DMS 273 treated with DMSO at 0.1 percent for 48 hours (cell line): ENCODE results near the gene DHX34.
"Not testable (repeated sequence)": the region's sequence is repeated elsewhere in the genome, so short reads cannot be mapped to it uniquely, and the experiment has no call there.

Source experiments
- DNase-seq: peaks from one replicate; lab custom pipeline; 2025; lab: John Stamatoyannopoulos, UW

Gene DHX34

DNA sequence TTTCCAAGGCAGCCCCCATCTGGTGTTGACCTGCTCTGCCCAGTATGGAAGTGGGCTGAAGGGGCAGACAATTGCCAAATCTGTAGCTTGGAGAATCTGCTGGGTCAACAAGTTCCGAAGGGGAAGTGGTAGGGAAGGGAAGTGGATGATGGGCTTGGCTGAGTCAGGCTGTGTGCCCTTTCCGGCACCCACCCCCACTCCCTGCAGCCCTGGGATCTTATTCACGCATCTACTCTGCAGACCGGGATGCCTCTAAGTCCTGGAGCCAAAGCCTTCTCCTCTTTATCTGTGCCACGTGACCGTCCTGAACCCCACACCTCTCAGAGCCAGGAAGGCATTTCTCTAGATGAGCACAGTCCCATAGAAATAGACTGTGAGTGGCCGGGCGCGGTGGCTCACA, 24.6 kb upstream of the DHX34 start:
- no peak for DNase-seq

DNA sequence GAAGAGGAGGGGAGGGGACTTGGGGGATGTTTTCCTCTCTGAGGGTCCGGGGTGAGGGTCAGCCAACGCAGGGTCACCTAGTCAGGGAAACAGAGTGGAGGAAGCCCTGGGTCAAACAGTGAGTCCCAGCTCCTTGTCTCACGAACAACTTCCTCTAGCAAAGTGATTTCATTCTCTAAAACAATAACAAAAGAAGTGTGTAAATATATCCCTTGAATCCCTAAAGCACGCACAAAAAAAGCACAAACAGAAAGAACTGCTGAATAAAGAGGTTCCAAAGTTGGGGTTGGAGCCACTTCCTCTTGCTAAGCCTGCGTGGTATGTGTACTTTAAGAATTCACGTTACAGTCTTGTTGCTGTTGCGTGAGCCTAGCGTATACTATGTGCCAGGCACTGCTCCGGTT, 18.6 kb upstream of the DHX34 start:
- no peak for DNase-seq

GRCh38 chr19:47331490-47331889, 17.6 kb upstream of the DHX34 start:
- no peak for DNase-seq

DNA sequence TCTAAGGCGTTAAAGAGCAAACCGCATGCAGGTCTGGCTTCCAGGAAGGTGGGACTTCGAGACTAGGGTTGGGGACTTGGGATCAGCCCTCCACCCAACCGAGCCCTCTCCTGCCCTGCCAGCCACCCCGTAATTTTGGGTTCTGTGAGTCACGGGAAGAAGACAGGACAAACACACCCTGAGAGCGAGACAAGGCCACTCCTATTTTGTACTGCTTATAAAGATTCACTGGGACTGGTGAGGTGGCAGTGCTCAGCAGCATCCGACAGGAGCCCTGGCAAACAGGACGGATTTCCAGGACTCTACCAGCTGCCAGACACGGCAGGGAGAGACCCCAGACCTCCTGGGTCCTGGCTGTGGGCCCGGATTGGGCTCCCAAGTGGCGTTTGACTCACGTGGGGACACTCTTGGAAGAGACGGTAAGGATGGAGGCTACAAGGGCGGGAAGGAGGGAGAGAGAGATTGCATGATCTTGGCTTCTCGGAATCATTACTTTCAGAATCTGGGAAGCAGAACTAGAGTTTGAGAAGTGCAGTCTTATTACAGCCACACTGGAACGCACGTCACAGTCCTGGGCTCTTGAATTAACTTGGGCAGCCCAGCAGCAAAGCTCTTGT, 17.1 kb upstream of the DHX34 start, which contains the start of gene C5AR2:
Gene C5AR2, plus strand, starts transcription at position 245 of the 617 bp plus-strand sequence. CDS start 8,625 bp downstream, outside the sequence.
- no peak for DNase-seq

DNA sequence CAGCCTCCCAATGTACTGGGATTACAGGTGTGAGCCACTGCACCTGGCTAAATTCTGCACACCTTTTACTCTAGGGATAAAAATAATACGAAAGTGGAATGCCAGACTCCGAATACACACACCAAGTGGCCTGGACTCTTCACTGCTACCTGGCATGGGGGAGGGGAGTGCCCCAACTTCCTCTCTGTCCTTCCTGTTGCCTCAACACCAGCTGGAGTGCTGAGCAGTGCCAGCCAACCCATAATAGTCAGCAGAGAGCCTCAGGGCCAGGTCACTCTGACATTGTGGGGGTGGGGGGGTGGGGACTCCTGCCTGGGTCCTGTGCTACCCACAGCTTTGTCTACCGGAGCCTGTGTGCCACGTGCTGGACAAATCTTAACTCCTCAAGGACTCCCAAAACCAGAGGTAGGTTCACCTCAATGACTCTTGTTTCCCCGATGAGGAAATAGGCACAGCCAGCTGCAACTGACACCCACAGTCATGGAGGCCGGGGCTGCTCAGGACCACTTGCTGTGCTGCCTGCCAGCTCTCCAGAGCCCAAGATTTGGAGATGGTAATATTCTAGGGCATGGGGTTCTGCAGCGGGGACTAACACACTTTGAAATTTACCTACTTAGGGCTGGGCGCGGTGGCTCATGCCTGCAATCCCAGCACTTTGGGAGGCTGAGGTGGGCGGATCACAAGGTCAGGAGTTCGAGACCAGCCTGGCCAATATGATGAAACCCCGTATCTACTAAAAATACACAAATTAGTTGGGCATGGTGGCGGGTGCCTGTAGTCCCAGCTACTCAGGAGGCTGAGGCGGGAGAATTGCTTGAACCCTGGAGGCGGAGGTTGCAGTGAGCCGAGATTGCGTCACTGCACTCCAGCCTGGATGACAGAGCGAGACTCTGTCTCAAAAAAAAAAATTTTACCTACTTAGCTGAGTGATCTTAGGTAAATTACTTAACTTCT, 12.1 kb upstream of the DHX34 start:
- not testable (repeated sequence) for DNase-seq

- DNase-seq = no peak
Observed at GRCh38 chr19:47339196-47339880, 9.8 kb upstream of the DHX34 start.

- no peak for DNase-seq
Observed at GRCh38 chr19:47340477-47341208, 8.5 kb upstream of the DHX34 start.

- DNase-seq = no peak
Observed at GRCh38 chr19:47341734-47342133, 7.4 kb upstream of the DHX34 start.

DNA sequence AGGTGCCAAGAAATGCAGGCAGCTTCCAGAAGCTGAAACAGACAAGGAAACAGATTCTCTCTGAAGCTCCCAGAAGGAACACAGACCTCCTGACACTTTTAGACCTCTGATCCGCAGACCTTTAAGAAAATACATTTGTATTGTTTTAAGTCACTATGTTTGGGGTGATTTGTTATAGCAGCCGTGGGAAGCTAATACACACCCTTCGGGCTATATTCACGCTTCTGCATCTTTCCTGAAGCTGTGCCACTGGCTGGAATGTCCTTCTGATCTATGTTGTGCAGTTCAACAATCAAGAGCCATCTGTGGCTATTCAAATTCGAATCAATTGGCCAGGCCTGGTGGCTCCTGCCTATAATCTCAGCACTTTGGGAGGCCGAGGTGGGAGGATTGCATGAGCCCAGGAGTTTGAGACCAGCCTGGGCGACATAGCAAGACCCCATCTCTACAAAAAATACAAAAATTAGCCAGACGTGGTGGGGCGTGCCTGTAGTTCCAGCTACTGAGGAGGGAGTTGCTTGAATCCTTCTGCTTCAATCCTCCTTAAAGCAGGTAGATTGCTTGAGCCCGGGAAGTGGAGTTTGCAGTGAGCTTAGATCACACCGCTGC, 5.8 kb upstream of the DHX34 start:
- DNase-seq = no peak

DNA sequence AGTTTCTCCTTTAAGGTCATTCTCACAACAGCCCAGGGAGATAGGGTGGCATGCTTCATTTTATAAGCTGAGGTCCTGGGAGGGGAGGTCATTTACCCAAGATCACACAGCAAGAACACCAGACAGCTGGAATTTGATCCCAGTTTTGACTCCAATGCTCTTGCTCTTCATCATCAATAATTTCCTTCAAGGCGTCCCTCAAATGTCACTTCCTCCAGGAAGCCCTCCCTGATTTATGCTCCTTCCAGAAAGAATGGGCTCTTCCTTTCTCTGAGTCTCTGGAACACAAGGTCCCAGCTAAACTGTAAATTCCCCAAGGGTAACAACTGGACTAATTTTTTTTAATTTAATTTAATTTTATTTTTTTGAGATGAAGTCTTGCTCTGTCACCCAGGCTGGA, 4.7 kb upstream of the DHX34 start:
- no peak for DNase-seq

DNA sequence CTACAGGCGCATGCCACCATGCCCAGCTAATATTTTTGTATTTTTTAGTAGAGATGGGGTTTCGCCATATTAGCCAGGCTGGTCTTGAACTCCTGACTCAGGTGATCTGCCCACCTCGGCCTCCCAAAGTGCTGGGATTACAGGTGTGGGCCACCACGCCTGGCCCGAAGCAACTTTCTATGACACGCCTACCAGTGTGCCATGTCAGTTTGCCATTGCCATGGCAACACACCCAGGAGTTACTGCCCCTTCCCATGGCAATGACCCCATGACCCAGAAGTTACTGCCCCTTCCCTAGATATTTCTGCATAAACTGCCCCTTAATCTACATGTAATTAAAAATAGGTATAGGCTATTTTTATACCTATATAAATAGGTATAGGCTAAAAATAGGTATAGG, 3.1 kb upstream of the DHX34 start:
- not testable (repeated sequence) for DNase-seq

- DNase-seq = no peak
Observed at GRCh38 chr19:47350630-47351029, 1.5 kb downstream of the DHX34 start.

- peak; percentile 30 for DNase-seq
Observed at GRCh38 chr19:47351548-47351947, 2.4 kb downstream of the DHX34 start.

DNA sequence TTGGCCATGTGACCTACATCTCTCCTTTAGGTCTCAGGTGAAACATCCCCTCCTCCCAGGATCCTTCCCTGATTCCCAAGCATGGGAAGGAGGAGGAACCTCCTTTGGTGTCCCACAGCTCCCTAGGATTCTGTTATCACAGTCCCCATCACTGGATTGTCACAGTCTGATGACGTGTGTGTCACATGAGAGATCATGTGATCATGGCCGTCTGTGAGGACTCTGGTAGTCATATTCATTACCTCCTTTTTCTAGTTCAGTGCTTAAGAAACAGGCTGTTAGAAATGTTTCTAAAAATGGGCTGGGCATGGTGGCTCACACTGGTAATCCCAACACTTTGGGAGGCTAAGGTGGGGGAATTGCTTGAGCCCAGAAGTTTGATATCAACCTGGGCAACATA, 3.0 kb downstream of the DHX34 start:
- no peak for DNase-seq

DNA sequence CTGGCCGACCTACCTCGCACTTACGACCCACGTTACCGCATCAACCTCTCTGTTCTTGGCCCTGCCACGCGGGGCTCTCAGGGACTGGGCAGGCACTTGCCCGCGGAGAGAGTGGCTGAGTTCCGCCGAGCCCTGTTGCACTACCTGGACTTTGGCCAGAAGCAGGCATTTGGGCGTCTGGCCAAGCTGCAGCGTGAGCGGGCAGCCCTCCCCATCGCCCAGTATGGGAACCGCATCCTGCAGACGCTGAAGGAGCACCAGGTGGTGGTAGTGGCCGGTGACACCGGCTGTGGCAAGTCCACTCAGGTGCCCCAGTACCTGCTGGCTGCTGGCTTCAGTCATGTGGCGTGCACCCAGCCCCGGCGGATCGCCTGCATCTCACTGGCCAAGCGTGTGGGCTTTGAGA, 4.2 kb downstream of the DHX34 start:
- no peak for DNase-seq

DNA sequence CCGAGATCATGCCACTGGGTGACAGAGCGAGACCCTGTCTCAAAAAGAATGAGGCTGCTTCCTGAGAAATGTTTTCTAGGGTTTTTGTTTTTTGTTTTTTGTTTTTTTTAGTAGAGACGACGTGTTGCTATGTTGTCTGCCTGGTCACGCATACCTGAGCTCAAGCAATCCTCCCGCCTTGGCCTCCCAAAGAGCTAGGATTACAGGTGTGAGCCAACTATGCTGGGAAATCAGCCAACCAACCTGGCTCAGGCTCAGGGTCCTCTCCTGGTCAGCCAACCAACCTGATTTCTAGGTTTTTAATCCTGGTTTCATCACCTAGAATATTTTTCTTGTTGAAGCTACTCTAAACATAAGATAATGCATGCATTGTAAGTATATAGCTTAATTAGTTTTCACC, 7.8 kb downstream of the DHX34 start:
- no peak for DNase-seq

DNA sequence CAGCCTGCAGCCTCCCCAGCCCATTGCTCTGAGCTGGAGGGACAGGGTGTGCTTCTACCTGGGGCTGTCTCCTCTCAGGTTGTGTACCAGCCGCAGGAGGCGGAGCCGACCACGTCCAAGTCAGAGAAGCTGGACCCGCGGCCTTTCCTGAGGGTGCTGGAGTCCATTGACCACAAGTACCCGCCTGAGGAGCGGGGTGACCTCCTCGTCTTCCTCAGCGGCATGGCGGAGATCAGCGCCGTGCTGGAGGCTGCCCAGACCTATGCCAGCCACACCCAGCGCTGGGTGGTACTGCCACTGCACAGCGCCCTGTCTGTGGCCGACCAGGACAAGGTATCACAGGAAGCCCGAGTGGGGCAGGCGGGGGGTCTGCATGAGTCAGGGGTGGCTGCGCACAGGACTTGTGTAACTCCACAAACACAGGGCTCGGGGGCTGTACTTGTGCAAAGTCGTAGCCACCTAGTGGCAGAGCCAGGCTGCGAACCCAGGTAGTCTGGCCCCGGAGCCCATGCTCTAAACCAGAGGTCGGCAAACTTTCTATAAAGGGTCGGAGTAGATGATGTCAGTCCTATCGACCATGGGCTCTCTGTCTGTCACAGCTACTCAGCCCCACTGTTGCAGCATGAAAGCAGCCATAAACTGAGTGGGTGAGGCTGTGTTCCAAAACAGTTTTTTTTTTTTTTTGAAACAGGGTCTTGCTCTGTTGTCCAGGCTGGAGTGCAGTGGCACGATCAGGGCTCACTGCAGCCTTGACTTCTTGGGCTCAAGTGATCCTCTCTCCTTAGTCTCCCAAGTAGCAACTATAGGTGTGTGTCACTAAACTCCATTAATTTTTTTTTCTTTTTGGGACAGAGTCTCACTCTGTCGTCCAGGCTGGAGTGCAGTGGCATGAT, 8.9 kb downstream of the DHX34 start:
- no peak for DNase-seq

DNA sequence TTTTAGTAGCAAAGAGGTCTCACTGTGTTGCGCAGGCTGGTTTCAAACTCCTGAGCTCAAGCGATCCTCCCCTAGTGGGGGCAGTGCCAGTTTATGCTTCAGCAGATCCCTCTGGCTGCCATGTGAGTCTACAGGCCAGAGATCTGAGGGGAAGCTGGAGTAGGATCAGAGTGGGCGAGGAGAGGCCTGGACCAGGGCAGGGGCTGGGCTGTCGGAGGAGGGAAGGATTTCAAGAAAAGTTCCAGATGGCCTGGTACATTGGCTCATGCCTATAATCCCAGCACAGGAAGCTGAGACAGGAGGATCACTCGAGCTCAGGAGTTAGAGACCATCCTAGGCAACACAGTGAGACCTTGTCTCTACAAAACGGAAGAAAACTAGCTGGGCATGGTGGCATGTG, 9.8 kb downstream of the DHX34 start:
- no peak for DNase-seq

DNA sequence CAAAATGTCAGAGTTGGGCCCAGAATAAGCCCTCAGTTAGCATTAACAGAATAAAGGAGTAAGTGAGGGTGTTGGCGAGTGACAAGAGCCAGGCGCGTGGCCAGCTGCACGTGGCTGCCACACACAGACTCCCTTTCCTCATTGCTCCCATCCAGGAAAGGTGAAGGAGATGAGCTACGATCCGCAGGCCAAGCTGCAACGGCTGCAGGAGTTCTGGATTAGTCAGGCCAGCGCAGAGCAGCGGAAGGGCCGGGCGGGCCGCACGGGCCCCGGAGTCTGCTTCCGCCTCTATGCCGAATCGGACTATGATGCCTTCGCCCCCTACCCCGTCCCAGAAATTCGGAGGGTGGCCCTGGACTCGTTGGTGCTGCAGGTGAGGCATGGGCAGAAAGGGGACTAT, 13.2 kb downstream of the DHX34 start:
- DNase-seq = no peak

DNA sequence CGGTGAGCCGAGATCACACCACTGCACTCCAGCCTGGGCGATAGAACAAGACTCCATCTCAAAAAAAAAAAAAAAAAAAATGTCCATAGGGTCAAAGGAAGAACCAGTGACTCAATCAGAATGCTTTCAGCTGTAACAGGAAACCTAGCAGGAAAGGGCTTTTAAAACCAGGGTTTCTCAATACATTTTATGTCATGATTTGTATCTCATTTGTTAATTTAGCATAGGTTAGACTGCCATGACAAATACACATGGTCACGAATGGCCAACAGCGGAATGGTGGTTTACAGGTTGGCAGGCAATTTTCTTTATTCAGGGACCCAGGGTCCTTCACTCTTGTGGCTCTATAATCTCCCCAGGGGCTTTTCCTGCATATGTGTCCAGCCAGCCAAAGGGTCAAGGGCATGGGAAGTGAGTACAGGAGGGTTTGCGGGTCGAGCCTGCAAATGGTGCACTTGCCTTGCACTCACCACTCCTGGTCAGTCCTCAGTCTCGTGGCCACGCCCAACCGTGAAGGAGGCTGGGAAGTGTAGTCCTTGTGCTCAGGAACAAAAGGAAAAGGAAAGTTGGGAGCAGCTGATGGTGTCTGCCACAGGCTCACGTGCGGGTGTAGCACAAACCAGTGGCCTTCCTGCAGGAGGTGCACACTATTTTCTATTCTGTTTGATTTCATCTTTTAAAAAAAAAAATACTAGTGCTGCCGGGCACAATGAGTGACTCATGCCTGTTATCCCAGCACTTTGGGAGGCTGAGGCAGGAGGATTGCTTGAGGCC, 14.8 kb downstream of the DHX34 start:
- no peak for DNase-seq
